HFFc6 (cell line): ENCODE data around the gene RNF215. TPM values are rescaled to one million over a fixed set of nuclear protein-coding genes. Genes with fewer than 3 reads are reported as not detected.
"Not testable (repeated sequence)": the region's sequence is repeated elsewhere in the genome, so short reads cannot be mapped to it uniquely, and the experiment has no call there.

Experiments
- DNase-seq: peaks from one replicate; pipeline ENCODE4 v3.0.0-alpha.2; 2018
- H3K27ac Mint-ChIP-seq: 2 replicates; pipeline ENCODE4 v1.8.0; 2020; ENCODE audit warnings: mild to moderate bottlenecking, mixed read lengths
- H3K27me3 Mint-ChIP-seq: 2 replicates; pipeline ENCODE4 v1.8.0; 2021; ENCODE audit warnings: mild to moderate bottlenecking, moderate library complexity, mixed read lengths; ENCODE audit not compliant: insufficient read depth
- H3K36me3 Mint-ChIP-seq: 2 replicates; pipeline ENCODE4 v1.8.0; 2021; ENCODE audit warnings: low read depth, mixed read lengths
- H3K4me1 Mint-ChIP-seq: 2 replicates; pipeline ENCODE4 v1.8.0; 2020; ENCODE audit warnings: low read depth, mixed read lengths
- H3K4me3 Mint-ChIP-seq: 2 replicates; pipeline ENCODE4 v1.8.0; 2020; ENCODE audit warnings: mild to moderate bottlenecking, moderate library complexity, mixed read lengths
- H3K9me3 Mint-ChIP-seq: 2 replicates; pipeline ENCODE4 v1.8.0; 2020; ENCODE audit warnings: mild to moderate bottlenecking, mixed read lengths
- CTCF ChIP-seq: fragments of 200-600 bp; sonication (generic); IDR thresholded peaks from 2 replicates; pipeline ENCODE4 v1.5.0; 2021; ENCODE audit warnings: antibody characterized with exemption, mild to moderate bottlenecking
- total RNA-seq, 6 experiments: library from RNA; stranded (reverse); fragmentation: NEBNext Ultra II Directional; extraction: Animal tissue kit (Norgen Biotek cat#: 25700); gene quantifications; 2 replicates in 1 of 6; 3 replicates in 5 of 6; pipeline ENCODE4 v1.2.3, GENCODE V29; 2021

RNF215 gene
- total RNA-seq, 6 experiments from 2014 or later, result 12.7 to 18.9 (median 15.3) TPM

DNA sequence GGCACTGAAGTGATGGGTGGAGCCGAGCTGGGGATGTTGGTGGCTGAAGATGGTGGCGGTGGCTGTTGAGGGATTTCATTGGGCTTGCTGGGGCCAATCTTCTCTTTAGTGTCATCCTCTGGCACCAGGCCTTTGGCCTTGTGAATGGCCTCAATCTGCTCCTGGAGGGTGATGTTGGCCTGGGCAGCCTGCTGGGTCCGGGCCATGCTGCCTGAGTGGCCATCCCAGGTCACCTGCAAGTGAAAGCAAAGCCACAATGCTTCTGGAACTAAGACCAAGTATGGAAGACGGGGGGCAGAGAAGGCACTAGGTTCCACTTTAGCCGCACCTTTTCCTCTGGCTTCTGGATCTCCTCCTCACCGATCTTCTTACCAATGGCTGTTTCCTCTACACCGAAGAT lies 48.4 kb downstream of the RNF215 start:
- Mint-ChIP-seq H3K4me1 (no peaks in the 10 kb centered on the region), H3K27ac (no peak overlapping the region), H3K36me3 (peaks cover 57% of the 10 kb centered on the region), H3K4me3 (no peak overlapping the region), H3K27me3 (no peaks in the 10 kb centered on the region), H3K9me3 (no peaks in the 10 kb centered on the region)
- DNase-seq, result no peak
- no peak for TF ChIP-seq CTCF

- H3K36me3 Mint-ChIP-seq, result peaks cover 56% of the 10 kb centered on the region
- not testable (repeated sequence) for H3K9me3 Mint-ChIP-seq, H3K4me1 Mint-ChIP-seq, DNase-seq, H3K27me3 Mint-ChIP-seq, H3K4me3 Mint-ChIP-seq, H3K27ac Mint-ChIP-seq
Observed at GRCh38 chr22:30338341-30338740, 48.9 kb downstream of the RNF215 start.

- no peaks in the 10 kb centered on the region for H3K9me3 Mint-ChIP-seq
- peaks cover 55% of the 10 kb centered on the region for H3K36me3 Mint-ChIP-seq
- no peak for DNase-seq
- no peaks in the 10 kb centered on the region for H3K27me3 Mint-ChIP-seq
- H3K4me1 Mint-ChIP-seq, result no peaks in the 10 kb centered on the region
- no peak for TF ChIP-seq CTCF
- no peak overlapping the region for H3K4me3 Mint-ChIP-seq
- H3K27ac Mint-ChIP-seq, result no peak overlapping the region
Observed at GRCh38 chr22:30337461-30337778, 49.8 kb downstream of the RNF215 start.

DNA sequence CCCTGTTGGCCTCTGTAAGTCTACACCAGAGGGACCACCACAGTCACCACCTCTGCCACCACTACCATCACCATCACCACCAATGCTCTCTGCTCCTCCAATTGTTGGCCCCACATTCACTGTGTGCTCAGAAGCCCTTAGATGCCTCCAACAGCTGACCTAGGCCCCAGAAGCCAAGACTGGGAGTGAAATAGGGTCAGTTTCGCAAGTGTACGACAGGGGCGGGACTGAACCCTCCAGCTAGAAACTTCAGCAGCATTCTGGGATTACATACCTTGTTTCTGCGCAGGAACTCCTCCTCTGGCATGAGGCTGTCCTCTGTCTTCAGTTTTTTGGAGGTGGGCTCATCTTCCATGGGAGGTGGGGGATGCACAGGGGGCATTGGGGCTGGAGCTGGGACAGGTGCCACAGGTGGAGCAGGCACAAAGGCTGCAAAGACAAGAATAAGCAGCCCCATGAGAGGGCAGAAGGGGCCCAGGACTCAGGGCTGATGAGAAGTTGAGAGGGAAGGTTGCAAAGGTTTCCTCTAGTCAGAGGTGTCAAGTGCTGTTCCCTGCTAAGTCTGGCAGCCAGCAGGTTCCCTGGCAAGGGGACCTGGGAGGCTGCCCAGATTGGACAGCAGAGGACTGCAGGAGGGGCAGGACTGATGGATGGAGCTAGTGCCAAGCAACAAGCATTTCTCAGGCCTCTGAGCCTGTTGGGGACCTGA lies 50.3 kb downstream of the RNF215 start:
- DNase-seq, result no peak
- H3K9me3 Mint-ChIP-seq, result no peaks in the 10 kb centered on the region
- TF ChIP-seq CTCF, result no peak
- H3K27me3 Mint-ChIP-seq, result no peaks in the 10 kb centered on the region
- no peak overlapping the region for H3K4me3 Mint-ChIP-seq
- H3K27ac Mint-ChIP-seq, result no peak overlapping the region
- H3K4me1 Mint-ChIP-seq, result no peaks in the 10 kb centered on the region
- peaks cover 50% of the 10 kb centered on the region for H3K36me3 Mint-ChIP-seq

GRCh38 chr22:30335236-30335635 lies 52.0 kb downstream of the RNF215 start:
- peaks cover 11% of the 10 kb centered on the region for H3K4me1 Mint-ChIP-seq
- H3K9me3 Mint-ChIP-seq, result no peaks in the 10 kb centered on the region
- TF ChIP-seq CTCF, result no peak
- H3K27ac Mint-ChIP-seq, result no peak overlapping the region
- no peak overlapping the region for H3K4me3 Mint-ChIP-seq
- peaks cover 47% of the 10 kb centered on the region for H3K36me3 Mint-ChIP-seq
- no peak for DNase-seq
- no peaks in the 10 kb centered on the region; the same call in 1 of the 2 replicates for H3K27me3 Mint-ChIP-seq

DNA sequence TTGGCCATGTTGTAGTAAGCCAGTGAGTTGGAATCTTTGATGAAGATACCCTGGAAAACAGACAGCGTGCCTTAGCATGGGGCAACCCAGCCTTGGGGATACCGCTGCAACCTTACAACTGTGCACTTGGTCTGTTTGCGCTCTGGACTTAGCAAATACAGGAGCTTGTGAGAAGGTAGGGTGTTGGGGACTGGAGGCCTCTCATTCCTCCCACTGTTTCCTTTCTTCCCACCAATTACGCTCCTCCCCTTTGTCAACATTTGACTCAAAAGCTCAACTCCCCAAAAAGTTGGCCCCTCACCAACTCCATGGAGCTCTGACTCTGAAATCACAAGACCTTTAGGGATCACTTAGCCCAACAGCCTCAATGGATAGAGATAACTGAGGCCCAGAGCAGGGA lies 52.6 kb downstream of the RNF215 start:
- no peak overlapping the region for H3K4me3 Mint-ChIP-seq
- H3K4me1 Mint-ChIP-seq, result peaks cover 12% of the 10 kb centered on the region
- H3K27ac Mint-ChIP-seq, result no peak overlapping the region
- no peaks in the 10 kb centered on the region for H3K9me3 Mint-ChIP-seq
- no peaks in the 10 kb centered on the region; the same call in 1 of the 2 replicates for H3K27me3 Mint-ChIP-seq
- peaks cover 42% of the 10 kb centered on the region for H3K36me3 Mint-ChIP-seq
- TF ChIP-seq CTCF, result no peak
- DNase-seq, result no peak
